Liver (tissue), 9 donors: ENCODE results near the gene DCTN1. TPM values are rescaled to one million over a fixed set of nuclear protein-coding genes. Genes with fewer than 3 reads are reported as not detected.

ENCODE experiments used
- DNase-seq: peaks from one replicate; pipeline ENCODE4 v3.0.0-alpha.2; 2017; ENCODE audit warnings: low spot score
- H3K27ac ChIP-seq, 2 donors: one replicate each; pipeline ENCODE4 v1.7.0; 2013; ENCODE audit warnings: inconsistent platforms in 2 of 2, low read length in 2 of 2, control low read depth in 1 of 2, low read depth in 1 of 2, mild to moderate bottlenecking in 1 of 2
- H3K27me3 ChIP-seq, 4 donors: one replicate each; pipeline versions ENCODE4 v1.6.1 to v1.7.0; 2013; ENCODE audit warnings: low read length in 3 of 4, inconsistent platforms in 1 of 4, mild to moderate bottlenecking in 1 of 4, moderate library complexity in 1 of 4; ENCODE audit not compliant: control insufficient read depth in 4 of 4, insufficient read depth in 4 of 4
- H3K36me3 ChIP-seq, 4 donors: one replicate each; pipeline versions ENCODE4 v1.6.1 to v1.7.0; 2013; ENCODE audit warnings: low read length in 3 of 4, mild to moderate bottlenecking in 3 of 4, low read depth in 1 of 4, moderate library complexity in 1 of 4; ENCODE audit not compliant: control insufficient read depth in 4 of 4, insufficient read depth in 3 of 4
- H3K4me1 ChIP-seq, 4 donors: one replicate each; pipeline versions ENCODE4 v1.6.1 to v1.7.0; 2013; ENCODE audit warnings: low read length in 3 of 4, mild to moderate bottlenecking in 3 of 4, moderate library complexity in 1 of 4; ENCODE audit not compliant: control insufficient read depth in 4 of 4, insufficient read depth in 4 of 4
- H3K4me3 ChIP-seq, 3 donors: one replicate each; pipeline versions ENCODE4 v1.6.1 to v1.7.0; 2013; ENCODE audit warnings: low read length in 3 of 3, control low read depth in 1 of 3, low read depth in 1 of 3, mild to moderate bottlenecking in 1 of 3
- H3K9ac ChIP-seq, 2 donors: one replicate each; pipeline ENCODE4 v1.7.0; 2013; ENCODE audit warnings: low read length in 2 of 2, mild to moderate bottlenecking in 2 of 2, moderate library complexity in 2 of 2, control low read depth in 1 of 2, low read depth in 1 of 2
- H3K9me3 ChIP-seq, 4 donors: one replicate each; pipeline versions ENCODE4 v1.6.1 to v1.7.0; 2013; ENCODE audit warnings: low read length in 3 of 4; ENCODE audit not compliant: control insufficient read depth in 4 of 4
- ATF3 ChIP-seq: IDR thresholded peaks from 2 replicates; pipeline ENCODE4 v1.6.1; 2016; ENCODE audit warnings: antibody characterized with exemption
- EGR1 ChIP-seq, 2 donors: IDR thresholded peaks; 2 replicates each; pipeline ENCODE4 v1.6.1; 2016 to 2018; ENCODE audit warnings: antibody characterized with exemption in 2 of 2, low read depth in 2 of 2
- FOXA1 ChIP-seq: IDR thresholded peaks from 2 replicates; pipeline ENCODE4 v1.6.1; 2016; ENCODE audit warnings: antibody characterized with exemption
- FOXA2 ChIP-seq: IDR thresholded peaks from 2 replicates; pipeline ENCODE4 v1.6.1; 2016; ENCODE audit warnings: antibody characterized with exemption
- GABPA ChIP-seq, 2 donors: IDR thresholded peaks in 1 of 2; conservative IDR thresholded peaks in 1 of 2; 2 replicates each; pipeline ENCODE4 v1.6.1; 2016; ENCODE audit warnings: antibody characterized with exemption in 2 of 2, mild to moderate bottlenecking in 1 of 2, moderate library complexity in 1 of 2
- HNF4A ChIP-seq, 2 donors: conservative IDR thresholded peaks; 2 replicates each; pipeline ENCODE4 v1.6.1; 2016; ENCODE audit warnings: antibody characterized with exemption in 2 of 2, mild to moderate bottlenecking in 2 of 2
- HNF4G ChIP-seq: IDR thresholded peaks from 2 replicates; pipeline ENCODE4 v1.6.1; 2016; ENCODE audit warnings: antibody characterized with exemption
- JUND ChIP-seq, 2 donors: IDR thresholded peaks; 2 replicates each; pipeline ENCODE4 v1.6.1; 2016; ENCODE audit warnings: antibody characterized with exemption in 2 of 2
- RAD21 ChIP-seq, 2 donors: IDR thresholded peaks; 2 replicates each; pipeline ENCODE4 v1.6.1; 2016; ENCODE audit warnings: antibody characterized with exemption in 2 of 2, mild to moderate bottlenecking in 2 of 2
- RXRA ChIP-seq, 2 donors: IDR thresholded peaks; 2 replicates each; pipeline ENCODE4 v1.6.1; 2017 to 2018; ENCODE audit warnings: antibody characterized with exemption in 2 of 2, mild to moderate bottlenecking in 1 of 2
- SP1 ChIP-seq: IDR thresholded peaks from 2 replicates; pipeline ENCODE4 v1.6.1; 2018; ENCODE audit warnings: antibody characterized with exemption, mild to moderate bottlenecking
- YY1 ChIP-seq: IDR thresholded peaks from 2 replicates; pipeline ENCODE4 v1.6.1; 2016; ENCODE audit warnings: antibody characterized with exemption, mild to moderate bottlenecking
- ZBTB33 ChIP-seq: IDR thresholded peaks from 2 replicates; pipeline ENCODE4 v1.6.1; 2016; ENCODE audit warnings: antibody characterized with exemption
- WGBS: extraction: QIAGEN DNeasy Blood & Tissue Kit; methylation state at CpG from one replicate; pipeline ENCODE4 v1.1.7; 2013; 5-methylcytosine and 5-hydroxymethylcytosine counted together
- polyA plus RNA-seq, 2 donors: library from polyadenylated mRNA; stranded (reverse) in 1 of 2; unstranded in 1 of 2; fragments of 200-250 nt in 1 of 2; fragments of >200 nt in 1 of 2; fragmentation: Nextera tagmentation in 1 of 2; extraction: Ambion mirVana in 1 of 2; gene quantifications; one replicate each; pipeline versions ENCODE4 v1.2.1 to v1.2.3, GENCODE V29; 2013 to 2015
- total RNA-seq, 2 donors: library from RNA; depleted of rRNA; stranded (reverse); fragments of >200 nt; gene quantifications; one replicate each; pipeline ENCODE4 v1.2.3, GENCODE V29; 2014
- TF ChIP-seq, protein P1 (sequence below): IDR thresholded peaks from 2 replicates; pipeline ENCODE4 v1.6.1; 2016; ENCODE audit warnings: antibody characterized with exemption
- TF ChIP-seq, protein P2 (sequence below): fragments of 150-350 bp; IDR thresholded peaks from 2 replicates; pipeline ENCODE4 v1.5.1; 2017; ENCODE audit warnings: improper control_type of control experiment, low read depth, low read length; ENCODE audit not compliant: missing input control
- donor health status: healthy.
- donor health status: healthy.
- donor health status: healthy.
- donor health status: healthy.
- donor health status: healthy.

The DCTN1 gene
- total and polyA plus RNA-seq, 4 donors, result 29.7 to 40.9 (median 33.5) TPM

DNA sequence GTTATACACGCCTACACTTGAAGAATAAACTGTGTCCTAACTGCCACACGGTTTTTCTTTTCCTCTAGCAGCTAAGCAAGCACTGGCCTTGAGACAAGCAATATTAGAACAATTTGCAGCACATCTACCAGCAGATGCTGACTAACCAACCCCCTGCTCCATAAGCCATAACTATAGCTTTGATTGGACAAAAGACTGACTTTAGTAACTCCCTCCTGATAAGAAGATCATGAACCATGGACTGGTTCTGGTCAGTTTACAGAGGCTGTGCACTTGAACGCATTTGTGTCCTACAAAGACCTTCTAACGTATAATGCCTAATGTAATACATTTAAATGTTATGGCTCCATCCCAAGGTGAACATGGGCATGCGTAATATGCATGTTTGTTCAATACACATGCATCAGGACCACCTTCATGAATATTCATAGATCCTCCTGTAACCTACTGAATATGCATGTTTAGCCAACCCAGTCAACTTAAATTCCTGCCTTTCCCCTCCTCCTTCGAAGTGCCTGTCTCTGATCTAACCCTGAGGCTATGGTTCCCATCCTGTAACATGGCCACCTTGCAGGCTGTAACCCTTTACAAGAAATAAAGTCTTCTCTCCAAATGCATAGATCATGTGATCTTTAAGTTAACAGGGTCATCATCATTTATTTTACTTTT lies 63.4 kb downstream of the DCTN1 start:
- no peak for DNase-seq
- H3K36me3 ChIP-seq, result no peaks in the 10 kb centered on the region
- H3K4me3 ChIP-seq, result no peak overlapping the region
- no peak overlapping the region for H3K27ac ChIP-seq
- H3K9ac ChIP-seq, result no peak overlapping the region
- TF ChIP-seq RXRA (IDR thresholded peaks at IDR 0.05), result no peak
- TF ChIP-seq GABPA (IDR thresholded peaks at IDR 0.05 in 1 of 2, conservative IDR thresholded peaks at IDR 0.05 in 1 of 2), result no peak
- TF ChIP-seq, protein P1, sequence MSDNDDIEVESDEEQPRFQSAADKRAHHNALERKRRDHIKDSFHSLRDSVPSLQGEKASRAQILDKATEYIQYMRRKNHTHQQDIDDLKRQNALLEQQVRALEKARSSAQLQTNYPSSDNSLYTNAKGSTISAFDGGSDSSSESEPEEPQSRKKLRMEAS, result no peak
- no peak for TF ChIP-seq JUND (IDR thresholded peaks at IDR 0.05)
- TF ChIP-seq SP1, result no peak
- TF ChIP-seq HNF4A (conservative IDR thresholded peaks at IDR 0.05), result no peak
- TF ChIP-seq FOXA2, result no peak
- TF ChIP-seq HNF4G, result no peak
- TF ChIP-seq, protein P2, sequence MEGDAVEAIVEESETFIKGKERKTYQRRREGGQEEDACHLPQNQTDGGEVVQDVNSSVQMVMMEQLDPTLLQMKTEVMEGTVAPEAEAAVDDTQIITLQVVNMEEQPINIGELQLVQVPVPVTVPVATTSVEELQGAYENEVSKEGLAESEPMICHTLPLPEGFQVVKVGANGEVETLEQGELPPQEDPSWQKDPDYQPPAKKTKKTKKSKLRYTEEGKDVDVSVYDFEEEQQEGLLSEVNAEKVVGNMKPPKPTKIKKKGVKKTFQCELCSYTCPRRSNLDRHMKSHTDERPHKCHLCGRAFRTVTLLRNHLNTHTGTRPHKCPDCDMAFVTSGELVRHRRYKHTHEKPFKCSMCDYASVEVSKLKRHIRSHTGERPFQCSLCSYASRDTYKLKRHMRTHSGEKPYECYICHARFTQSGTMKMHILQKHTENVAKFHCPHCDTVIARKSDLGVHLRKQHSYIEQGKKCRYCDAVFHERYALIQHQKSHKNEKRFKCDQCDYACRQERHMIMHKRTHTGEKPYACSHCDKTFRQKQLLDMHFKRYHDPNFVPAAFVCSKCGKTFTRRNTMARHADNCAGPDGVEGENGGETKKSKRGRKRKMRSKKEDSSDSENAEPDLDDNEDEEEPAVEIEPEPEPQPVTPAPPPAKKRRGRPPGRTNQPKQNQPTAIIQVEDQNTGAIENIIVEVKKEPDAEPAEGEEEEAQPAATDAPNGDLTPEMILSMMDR, result no peak
- WGBS, result 56% methylated on average over 6 of the region's 6 CpGs
- no peaks in the 10 kb centered on the region for H3K27me3 ChIP-seq
- peaks cover 0 to 8% (median 2%) of the 10 kb centered on the region in 4 donors for H3K4me1 ChIP-seq
- no peaks in the 10 kb centered on the region for H3K9me3 ChIP-seq

GRCh38 chr2:74314107-74314506 lies 66.0 kb downstream of the DCTN1 start:
- Histone ChIP-seq H3K27ac (no peak overlapping the region), H3K9ac (no peak overlapping the region), H3K36me3 (no peaks in the 10 kb centered on the region), H3K4me3 (no peak overlapping the region), H3K27me3 (no peaks in the 10 kb centered on the region), H3K9me3 (no peaks in the 10 kb centered on the region), H3K4me1 (peaks cover 0 to 8% (median 2%) of the 10 kb centered on the region in 4 donors)
- TF ChIP-seq JUND (IDR thresholded peaks at IDR 0.05) (no peak), ZBTB33 (no peak), FOXA2 (no peak), FOXA1 (no peak), RXRA (IDR thresholded peaks at IDR 0.05) (no peak), RAD21 (IDR thresholded peaks at IDR 0.05) (no peak), ATF3 (no peak), EGR1 (IDR thresholded peaks at IDR 0.05; ENCODE audit: low read depth in 2 of 2) (no peak), YY1 (no peak)
- TF ChIP-seq, protein P2, result no peak
- DNase-seq, result no peak
- WGBS, result 94% methylated on average over 5 of the region's 5 CpGs
